ENCODE measurements around the gene PIEZO1. TPM values are rescaled to one million over a fixed set of nuclear protein-coding genes. Genes with fewer than 3 reads are reported as not detected.

The PIEZO1 gene
- total RNA-seq, 1 donor from 2014 or later: 5.5 TPM

- no peak overlapping the region for H2AFZ ChIP-seq (replicated peaks)
- H3K27me3 Mint-ChIP-seq (ENCODE audit: insufficient read depth, low read depth): peaks cover 5% of the 10 kb centered on the region
- H3K27me3 ChIP-seq: no peaks in the 10 kb centered on the region
- H3K9me3 Mint-ChIP-seq: no peaks in the 10 kb centered on the region
- no peaks in the 10 kb centered on the region for H3K79me2 ChIP-seq (ENCODE audit: low read depth)
- no peaks in the 10 kb centered on the region for H3K4me1 Mint-ChIP-seq
- no peaks in the 10 kb centered on the region for H4K20me1 ChIP-seq (ENCODE audit: low read depth)
- no peak overlapping the region for H3K4me2 ChIP-seq
- no peak overlapping the region for H3K27ac Mint-ChIP-seq
- H3K4me3 Mint-ChIP-seq: no peak overlapping the region
- DNase-seq (ENCODE audit: low spot score): no peak
- TF ChIP-seq EZH2phosphoT487 (IDR thresholded peaks at IDR 0.05) (no peak), CTCF (IDR thresholded peaks at IDR 0.05) (no peak)
- no peaks in the 10 kb centered on the region for H3K4me1 ChIP-seq
- no peaks in the 10 kb centered on the region for H3K36me3 ChIP-seq
- peaks cover 1% of the 10 kb centered on the region for H3K36me3 Mint-ChIP-seq
- H3K9ac ChIP-seq: no peak overlapping the region
- H3K27ac ChIP-seq: no peak overlapping the region
- H3F3A ChIP-seq (ENCODE audit: low read depth): no peaks in the 10 kb centered on the region
- H3K9me3 ChIP-seq (ENCODE audit: low read depth): no peaks in the 10 kb centered on the region
- H3K4me3 ChIP-seq: no peak overlapping the region
Measured at GRCh38 chr16:88827727-88828126, 42.7 kb upstream of the PIEZO1 start.

GRCh38 chr16:88826070-88826840 is 41.2 kb upstream of the PIEZO1 start:
- no peaks in the 10 kb centered on the region for H4K20me1 ChIP-seq (ENCODE audit: low read depth)
- no peaks in the 10 kb centered on the region for H3K4me1 ChIP-seq
- Mint-ChIP-seq H3K9me3 (no peaks in the 10 kb centered on the region), H3K36me3 (peaks cover 3% of the 10 kb centered on the region), H3K27me3 (ENCODE audit: insufficient read depth, low read depth) (peaks cover 5% of the 10 kb centered on the region), H3K4me1 (no peaks in the 10 kb centered on the region), H3K27ac (no peak overlapping the region), H3K4me3 (no peak overlapping the region)
- H3F3A ChIP-seq (ENCODE audit: low read depth): no peaks in the 10 kb centered on the region
- no peak overlapping the region for H3K9ac ChIP-seq
- no peak overlapping the region for H3K4me3 ChIP-seq
- H3K36me3 ChIP-seq: no peaks in the 10 kb centered on the region
- no peak overlapping the region for H3K4me2 ChIP-seq
- TF ChIP-seq EZH2phosphoT487 (IDR thresholded peaks at IDR 0.05): no peak
- TF ChIP-seq EZH2 (IDR thresholded peaks at IDR 0.05): no peak
- no peak for TF ChIP-seq CTCF (IDR thresholded peaks at IDR 0.05)
- H3K79me2 ChIP-seq (ENCODE audit: low read depth): no peaks in the 10 kb centered on the region
- no peaks in the 10 kb centered on the region for H3K27me3 ChIP-seq
- H3K27ac ChIP-seq: no peak overlapping the region
- no peaks in the 10 kb centered on the region for H3K9me3 ChIP-seq (ENCODE audit: low read depth)
- no peak for DNase-seq (ENCODE audit: low spot score)
- H2AFZ ChIP-seq (replicated peaks): no peak overlapping the region

- Histone ChIP-seq H3K36me3 (no peaks in the 10 kb centered on the region), H3F3A (ENCODE audit: low read depth) (no peaks in the 10 kb centered on the region), H3K4me3 (no peak overlapping the region), H3K79me2 (ENCODE audit: low read depth) (no peaks in the 10 kb centered on the region), H2AFZ (replicated peaks) (no peak overlapping the region), H4K20me1 (ENCODE audit: low read depth) (no peaks in the 10 kb centered on the region), H3K9ac (no peak overlapping the region), H3K4me1 (no peaks in the 10 kb centered on the region), H3K4me2 (no peak overlapping the region), H3K27ac (no peak overlapping the region), H3K9me3 (ENCODE audit: low read depth) (no peaks in the 10 kb centered on the region), H3K27me3 (no peaks in the 10 kb centered on the region)
- no peak overlapping the region for H3K4me3 Mint-ChIP-seq
- peaks cover 5% of the 10 kb centered on the region for H3K27me3 Mint-ChIP-seq (ENCODE audit: insufficient read depth, low read depth)
- no peak overlapping the region for H3K27ac Mint-ChIP-seq
- H3K4me1 Mint-ChIP-seq: no peaks in the 10 kb centered on the region
- no peak for DNase-seq (ENCODE audit: low spot score)
- TF ChIP-seq EZH2 (IDR thresholded peaks at IDR 0.05) (no peak), CTCF (IDR thresholded peaks at IDR 0.05) (no peak), EZH2phosphoT487 (IDR thresholded peaks at IDR 0.05) (no peak)
- peaks cover 3% of the 10 kb centered on the region for H3K36me3 Mint-ChIP-seq
- H3K9me3 Mint-ChIP-seq: no peaks in the 10 kb centered on the region
Measured at GRCh38 chr16:88825146-88825545, 40.1 kb upstream of the PIEZO1 start.
